NCI-H1092 (cell line): ENCODE results near the gene FTL.
"Not testable (repeated sequence)": the region's sequence is repeated elsewhere in the genome, so short reads cannot be mapped to it uniquely, and the experiment has no call there.

Experiments
- DNase-seq: peaks from one replicate; lab custom pipeline; 2025; lab: John Stamatoyannopoulos, UW

The FTL gene

DNA sequence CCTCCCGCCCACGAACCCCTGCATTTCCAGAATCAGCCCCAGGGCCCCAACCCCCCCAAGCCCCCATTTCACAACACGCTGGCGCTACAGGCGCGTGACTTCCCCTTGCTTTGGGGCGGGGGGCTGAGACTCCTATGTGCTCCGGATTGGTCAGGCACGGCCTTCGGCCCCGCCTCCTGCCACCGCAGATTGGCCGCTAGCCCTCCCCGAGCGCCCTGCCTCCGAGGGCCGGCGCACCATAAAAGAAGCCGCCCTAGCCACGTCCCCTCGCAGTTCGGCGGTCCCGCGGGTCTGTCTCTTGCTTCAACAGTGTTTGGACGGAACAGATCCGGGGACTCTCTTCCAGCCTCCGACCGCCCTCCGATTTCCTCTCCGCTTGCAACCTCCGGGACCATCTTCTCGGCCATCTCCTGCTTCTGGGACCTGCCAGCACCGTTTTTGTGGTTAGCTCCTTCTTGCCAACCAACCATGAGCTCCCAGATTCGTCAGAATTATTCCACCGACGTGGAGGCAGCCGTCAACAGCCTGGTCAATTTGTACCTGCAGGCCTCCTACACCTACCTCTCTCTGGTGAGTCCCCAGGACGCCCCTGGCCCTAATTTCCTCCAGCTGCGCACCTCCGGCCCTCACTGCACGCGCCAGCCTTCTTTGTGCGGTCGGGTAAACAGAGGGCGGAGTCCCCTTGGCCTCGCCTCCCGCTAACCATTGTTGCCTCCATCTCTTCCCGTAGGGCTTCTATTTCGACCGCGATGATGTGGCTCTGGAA, at the start of gene FTL:
TSS of gene FTL (plus strand) at position 270 of the 766 bp plus-strand sequence. CDS start at position 469, 199 bp downstream.
- DNase-seq, result peak; percentile 84

DNA sequence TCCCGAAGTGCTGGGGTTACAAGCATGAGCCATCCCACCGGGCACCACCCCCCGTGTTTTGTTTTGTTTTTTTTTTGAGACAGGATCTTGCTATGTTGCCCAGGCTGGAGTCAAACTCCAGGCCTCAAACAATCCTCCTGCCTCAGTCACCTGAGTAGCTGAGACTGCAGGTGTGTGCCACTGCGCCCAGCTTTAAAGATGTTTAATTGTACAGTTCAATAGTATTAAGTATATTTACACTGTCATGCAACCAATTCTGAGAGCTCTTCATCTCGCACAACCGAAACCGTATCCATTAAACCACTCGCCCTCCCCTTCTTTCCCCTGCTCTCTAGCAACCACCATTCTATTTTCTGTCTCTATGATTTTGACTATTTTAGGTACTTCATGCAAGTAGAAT, 49.4 kb upstream of the FTL start:
- DNase-seq, result no peak

DNA sequence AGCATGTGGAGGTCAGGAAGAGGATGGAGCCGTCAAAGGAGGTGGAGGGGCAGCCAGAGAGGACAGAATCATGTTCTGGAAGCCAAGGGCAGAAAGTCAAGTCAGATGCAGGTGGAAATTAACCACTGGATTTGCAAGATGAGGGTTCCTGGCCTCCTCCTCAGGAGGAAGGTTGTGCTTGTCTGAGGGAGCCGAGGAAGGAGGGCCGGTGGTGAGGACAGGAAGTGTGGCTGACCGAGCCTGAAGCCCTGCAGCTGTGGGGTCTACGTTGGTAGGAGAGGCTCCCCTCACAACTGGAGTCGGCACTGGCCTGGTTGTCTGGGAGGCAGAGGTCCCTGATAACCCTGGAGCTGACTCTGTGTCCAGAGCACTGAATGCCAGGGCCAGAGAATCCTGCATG, 47.0 kb upstream of the FTL start:
- DNase-seq, result no peak

DNA sequence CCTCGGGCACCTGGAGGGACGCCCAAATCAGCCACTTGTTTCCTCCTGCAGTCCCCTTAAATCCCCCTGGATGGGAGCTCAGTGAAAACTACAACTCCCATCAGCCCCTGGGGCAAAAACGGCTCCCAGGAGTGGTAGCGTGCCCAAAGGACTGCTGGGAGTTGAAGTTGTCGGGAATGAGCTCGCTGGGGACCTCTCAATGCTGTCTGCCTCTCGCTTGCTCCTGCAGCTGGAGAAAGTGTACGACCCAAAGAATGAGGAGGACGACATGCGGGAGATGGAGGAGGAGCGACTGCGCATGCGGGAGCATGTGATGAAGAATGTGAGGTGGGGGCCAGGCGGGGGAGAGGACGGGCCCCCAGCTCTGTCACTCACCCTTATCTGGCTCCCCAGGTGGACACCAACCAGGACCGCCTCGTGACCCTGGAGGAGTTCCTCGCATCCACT, 46.3 kb upstream of the FTL start:
- no peak for DNase-seq

DNA sequence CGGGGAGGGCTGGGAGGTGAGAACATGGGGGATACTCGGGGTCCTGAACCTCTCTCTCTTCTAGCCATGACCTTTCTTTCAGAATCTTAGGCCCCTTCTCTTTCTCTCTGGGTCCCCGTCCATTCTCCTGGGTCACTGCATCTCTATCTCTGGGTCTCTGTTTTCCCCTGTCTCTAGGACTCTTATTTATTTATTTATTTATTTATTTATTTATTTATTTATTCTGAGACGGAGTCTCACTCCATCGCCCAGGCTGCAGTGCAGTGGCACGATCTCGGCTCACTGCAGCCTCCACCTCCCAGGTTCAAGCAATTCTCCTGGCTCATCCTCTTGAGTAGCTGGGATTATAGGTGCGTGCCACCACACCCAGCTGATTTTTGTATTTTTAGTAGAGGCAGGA, 45.8 kb upstream of the FTL start:
- DNase-seq, result not testable (repeated sequence)

DNA sequence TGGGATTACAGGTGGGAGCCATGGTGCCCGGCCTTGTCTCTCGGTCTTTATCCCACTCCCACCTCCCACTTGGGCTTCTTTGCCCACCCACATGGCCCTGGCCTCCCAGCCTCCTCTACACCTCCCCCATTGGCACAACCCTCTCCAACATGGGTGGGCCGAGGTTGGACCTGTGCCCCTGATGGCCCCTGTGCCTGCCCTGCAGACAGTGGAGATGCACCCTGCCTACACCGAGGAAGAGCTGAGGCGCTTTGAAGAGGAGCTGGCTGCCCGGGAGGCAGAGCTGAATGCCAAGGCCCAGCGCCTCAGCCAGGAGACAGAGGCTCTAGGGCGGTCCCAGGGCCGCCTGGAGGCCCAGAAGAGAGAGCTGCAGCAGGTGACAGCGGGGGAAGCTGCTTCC, 44.2 kb upstream of the FTL start:
- DNase-seq, result no peak

DNA sequence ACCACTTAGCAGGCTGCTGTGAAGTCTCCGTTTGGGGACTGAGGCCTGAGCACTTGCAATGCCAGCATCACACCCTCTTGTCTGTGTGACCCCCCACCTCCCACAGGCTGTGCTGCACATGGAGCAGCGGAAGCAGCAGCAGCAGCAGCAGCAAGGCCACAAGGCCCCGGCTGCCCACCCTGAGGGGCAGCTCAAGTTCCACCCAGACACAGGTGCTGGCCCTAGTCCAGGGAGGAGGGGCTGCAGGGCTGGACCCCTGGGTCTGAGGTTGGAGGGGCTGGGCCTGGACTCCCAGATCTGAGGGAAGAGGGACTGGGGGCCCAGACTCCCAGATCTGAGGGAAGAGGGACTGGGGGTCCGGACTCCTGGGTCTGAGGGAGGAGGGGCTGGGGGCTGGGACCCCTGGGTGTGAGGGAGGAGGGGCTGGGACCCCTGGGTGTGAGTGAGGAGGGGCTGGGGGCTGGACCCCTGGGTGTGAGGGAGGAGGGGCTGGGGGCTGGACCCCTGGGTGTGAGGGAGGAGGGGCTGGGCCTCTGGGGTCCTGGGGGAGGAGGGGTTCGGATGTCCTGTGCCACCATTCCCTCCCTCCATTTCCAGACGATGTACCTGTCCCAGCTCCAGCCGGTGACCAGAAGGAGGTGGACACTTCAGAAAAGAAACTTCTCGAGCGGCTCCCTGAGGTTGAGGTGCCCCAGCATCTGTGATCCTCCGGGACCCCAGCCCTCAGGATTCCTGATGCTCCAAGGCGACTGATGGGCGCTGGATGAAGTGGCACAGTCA, 43.2 kb upstream of the FTL start:
- DNase-seq, result no peak

DNA sequence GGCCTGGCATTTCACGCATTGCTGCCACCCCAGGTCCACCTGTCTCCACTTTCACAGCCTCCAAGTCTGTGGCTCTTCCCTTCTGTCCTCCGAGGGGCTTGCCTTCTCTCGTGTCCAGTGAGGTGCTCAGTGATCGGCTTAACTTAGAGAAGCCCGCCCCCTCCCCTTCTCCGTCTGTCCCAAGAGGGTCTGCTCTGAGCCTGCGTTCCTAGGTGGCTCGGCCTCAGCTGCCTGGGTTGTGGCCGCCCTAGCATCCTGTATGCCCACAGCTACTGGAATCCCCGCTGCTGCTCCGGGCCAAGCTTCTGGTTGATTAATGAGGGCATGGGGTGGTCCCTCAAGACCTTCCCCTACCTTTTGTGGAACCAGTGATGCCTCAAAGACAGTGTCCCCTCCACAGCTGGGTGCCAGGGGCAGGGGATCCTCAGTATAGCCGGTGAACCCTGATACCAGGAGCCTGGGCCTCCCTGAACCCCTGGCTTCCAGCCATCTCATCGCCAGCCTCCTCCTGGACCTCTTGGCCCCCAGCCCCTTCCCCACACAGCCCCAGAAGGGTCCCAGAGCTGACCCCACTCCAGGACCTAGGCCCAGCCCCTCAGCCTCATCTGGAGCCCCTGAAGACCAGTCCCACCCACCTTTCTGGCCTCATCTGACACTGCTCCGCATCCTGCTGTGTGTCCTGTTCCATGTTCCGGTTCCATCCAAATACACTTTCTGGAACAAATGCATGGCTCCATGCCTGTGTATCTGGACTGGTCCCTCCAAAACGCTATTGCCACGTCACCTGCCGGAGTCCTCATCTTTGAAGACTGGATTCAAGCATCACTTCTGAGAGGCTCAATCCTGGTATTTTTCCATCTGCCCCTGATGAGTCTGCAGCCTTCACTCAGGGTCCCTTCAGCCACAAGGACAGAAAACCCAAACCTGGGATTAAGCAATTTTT, 42.3 kb upstream of the FTL start:
- no peak for DNase-seq

DNA sequence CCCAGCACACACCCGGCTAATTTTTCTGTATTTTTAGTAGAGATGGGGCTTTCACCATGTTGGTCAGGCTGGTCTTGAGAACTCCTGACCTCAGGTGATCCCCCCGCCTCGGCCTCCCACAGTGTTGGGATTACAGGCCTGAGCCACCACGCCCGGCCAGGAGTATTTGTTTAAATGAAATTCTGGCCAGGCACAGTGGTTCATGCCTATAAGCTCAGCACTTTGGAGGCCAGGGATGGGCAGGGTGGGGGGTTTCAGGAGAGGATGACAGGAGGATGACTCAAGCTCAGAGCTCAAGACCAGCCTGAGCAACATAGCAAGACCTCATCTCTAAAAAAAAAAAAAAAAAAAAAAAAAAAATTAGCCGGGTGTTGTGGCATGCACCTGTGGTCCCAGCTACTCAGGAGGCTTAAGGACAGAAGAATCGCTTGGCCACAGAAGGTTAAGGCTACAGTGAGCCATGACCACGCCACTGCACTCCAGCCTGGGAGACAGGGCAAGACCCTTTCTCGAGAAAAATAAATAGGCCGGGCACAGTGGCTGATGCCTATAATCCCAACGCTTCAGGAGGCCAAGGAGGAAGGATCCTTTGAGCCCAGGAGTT, 39.8 kb upstream of the FTL start:
- no peak for DNase-seq

DNA sequence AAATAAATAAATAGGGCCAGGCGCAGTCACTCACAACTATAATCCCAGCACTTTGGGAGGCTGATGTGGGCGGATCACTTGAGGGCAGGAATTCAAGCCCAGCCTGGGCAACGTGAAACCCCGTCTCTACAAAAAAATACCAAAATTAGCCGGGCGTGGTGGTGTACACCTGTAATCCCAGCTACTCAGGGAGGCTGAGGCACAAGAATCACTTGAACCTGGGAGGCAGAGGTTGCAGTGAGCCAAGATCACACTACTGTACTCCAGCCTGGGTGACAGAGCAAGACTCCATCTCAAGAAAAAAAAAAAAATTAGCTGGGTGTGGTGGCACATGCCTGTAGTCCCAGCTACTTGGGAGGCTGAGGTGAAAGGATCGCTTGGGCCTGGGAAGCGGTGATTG, 39.2 kb upstream of the FTL start:
- not testable (repeated sequence) for DNase-seq

DNA sequence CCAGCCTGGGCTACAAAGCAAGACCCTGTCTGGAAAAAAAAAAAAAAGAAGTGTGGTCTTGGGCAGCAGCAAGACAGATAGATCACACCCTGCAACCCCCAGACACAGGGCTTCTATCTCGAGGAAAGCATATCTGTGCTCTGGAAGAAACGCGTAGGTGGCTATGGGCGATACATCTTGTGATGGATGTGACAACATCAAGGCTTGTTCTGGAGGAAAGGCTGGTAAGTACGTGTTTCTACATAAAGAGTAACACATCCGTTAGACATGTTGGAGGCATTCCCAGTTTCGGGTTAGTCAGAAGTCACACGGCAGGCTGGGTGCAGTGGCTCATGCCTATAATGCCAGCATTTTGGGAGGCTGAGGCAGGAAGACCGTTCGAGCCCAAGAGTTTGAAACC, 38.2 kb upstream of the FTL start:
- DNase-seq, result no peak

DNA sequence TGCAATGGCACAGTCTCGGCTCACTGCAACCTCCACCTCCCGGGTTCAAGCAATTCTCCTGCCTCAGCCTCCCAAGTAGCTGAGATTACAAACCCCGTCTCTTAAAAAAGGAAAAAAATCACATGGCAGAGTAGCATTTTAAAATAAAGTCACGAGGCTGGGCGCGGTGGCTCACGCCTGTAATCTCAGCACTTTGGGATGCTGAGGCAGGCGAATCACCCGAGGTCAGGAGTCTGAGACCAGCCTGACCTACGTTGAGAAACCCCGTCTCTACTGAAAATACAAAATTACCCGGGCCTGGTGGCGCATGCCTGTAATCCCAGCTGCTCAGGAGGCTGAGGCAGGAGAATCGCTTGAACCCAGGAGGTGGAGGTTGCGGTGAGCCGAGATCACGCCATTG, 37.4 kb upstream of the FTL start:
- not testable (repeated sequence) for DNase-seq

DNA sequence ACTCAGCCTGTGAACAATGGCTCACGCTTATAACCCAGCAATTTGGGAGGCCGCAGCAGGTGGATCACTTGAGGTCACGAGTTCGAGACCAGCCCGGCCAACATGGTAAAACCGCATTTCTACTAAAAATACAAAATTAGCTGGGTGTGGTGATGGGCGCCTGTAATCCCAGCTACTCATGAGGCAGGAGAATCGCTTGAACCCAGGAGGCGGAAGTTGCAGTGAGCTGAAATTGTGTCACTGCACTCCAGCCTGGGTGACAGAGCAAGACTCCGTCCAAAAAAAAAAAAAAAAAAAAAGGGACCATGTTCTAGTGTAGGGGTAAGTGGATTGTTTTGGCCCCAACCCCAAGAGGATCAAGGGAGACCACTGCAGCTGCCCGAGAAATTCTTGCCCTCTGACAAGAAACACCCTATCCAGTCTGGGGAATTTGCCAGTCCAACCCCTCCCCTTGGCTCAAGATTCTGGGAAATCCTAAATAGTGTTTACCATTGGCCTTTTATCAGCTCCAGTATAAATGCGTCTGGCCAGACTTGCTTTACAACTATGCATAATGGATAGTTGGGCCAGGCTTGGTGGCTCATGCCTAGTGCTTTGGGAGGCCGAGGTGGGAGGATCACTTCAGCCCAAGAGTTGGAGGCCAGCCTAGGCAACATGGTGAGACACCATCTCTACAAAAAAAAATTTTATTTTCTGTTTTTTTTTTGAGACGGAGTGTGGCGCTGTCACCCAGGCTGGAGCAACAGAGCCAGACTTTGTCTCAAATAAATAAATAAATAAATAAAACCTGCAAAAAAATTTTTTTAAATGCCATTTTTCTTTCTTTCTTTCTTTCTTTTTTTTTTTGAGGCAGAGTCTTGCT, 36.7 kb upstream of the FTL start:
- no peak for DNase-seq

DNA sequence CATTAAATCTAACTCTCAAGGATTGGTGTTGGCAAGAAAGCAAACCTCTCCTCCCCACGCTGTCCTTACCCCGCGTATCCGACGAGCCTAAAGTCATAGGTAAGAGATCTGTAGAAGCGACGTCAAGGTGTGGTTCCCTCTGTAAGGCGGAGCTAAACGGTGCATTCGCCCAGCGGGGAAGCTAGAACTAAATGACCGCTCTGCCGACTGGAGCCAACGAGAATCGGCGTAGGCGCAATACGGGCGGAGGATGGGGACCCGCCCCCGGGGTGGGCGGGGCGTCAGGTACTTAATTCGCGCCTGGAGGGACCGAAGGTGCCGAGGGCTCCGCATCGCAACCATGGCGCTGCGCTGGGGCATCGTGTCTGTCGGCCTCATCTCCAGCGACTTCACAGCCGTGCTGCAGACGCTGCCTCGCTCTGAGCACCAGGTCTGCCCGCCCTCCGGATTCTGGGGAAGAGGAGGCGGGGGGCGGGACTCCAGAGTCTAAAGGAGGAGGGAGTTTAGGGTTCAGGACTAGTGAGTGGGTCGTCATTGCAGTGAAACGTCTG, 31.7 kb upstream of the FTL start, which contains the start of gene DHDH:
TSS of gene DHDH (plus strand) at position 318 of the 551 bp plus-strand sequence. CDS start at position 341, 23 bp downstream.
- DNase-seq, result peak; percentile 39

DNA sequence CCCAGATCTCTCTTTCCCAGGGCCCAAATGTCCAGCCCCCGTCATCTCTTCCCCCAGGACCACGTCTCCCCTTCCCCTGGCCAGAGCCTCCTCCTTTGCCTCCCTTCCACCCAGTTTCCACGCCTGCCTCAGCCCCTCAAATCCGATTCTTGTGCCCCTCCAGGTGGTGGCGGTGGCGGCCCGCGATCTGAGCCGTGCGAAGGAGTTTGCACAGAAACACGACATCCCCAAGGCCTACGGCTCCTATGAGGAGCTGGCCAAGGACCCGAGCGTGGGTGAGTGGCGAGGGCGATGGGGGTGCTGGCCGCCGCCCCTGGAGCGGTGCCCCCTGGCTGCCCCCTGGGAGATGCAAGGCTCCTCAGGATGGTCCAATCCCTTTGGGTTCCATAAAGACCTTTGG, 30.3 kb upstream of the FTL start:
- DNase-seq, result no peak

DNA sequence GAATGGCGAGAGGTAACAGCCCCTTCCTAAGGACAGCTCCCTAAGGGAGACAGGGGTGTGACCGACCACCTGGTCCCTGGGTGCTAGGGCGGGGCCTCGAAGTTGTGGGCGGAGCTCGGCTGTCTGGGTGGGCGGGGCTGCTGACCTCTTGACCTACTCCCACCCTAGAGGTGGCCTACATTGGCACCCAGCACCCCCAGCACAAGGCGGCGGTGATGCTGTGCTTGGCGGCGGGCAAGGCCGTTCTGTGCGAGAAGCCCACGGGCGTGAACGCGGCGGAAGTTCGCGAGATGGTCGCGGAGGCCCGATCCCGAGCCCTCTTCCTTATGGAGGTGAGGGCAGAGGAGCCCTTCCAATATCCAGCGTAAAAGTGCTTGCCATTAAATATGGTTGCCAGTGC, 29.2 kb upstream of the FTL start:
- DNase-seq, result no peak

DNA sequence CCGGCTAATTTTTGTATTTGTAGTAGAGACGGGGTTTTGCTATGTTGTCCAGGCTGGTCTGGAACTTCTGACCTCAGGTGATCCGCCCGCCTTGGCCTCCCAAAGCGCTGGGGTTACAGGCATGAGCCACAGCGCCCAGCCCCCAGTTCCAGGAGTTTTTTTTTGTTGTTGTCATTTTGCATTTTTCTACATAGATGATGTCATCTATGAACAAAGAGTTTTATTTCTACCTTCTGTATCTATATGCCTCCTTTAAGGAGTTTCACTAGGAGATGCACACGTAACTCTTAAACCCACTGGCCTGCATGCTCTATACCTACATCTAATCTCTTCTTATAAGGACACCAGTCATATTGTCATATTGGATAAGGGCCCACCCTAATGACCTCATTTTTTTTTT, 26.9 kb upstream of the FTL start:
- DNase-seq, result no peak

DNA sequence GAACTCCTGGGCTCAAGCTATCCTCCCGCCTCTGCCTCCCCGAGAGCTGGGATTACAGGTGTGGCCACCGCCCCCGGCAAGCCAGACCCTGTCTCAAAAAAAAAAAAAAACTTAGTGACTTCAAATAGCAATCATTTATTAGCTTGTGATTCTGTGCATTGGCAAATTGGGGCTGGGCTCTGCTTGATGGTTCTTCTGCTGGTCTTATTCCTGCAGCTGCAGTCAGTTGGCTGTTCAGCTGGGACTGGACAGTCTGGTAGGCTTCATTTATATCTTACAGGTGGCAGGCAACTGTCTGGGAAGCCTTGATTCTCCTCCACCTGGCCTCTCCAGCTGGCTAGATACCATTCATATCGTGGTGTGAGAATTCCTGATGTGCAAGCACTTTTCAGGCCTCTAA, 24.2 kb upstream of the FTL start:
- DNase-seq, result no peak

DNA sequence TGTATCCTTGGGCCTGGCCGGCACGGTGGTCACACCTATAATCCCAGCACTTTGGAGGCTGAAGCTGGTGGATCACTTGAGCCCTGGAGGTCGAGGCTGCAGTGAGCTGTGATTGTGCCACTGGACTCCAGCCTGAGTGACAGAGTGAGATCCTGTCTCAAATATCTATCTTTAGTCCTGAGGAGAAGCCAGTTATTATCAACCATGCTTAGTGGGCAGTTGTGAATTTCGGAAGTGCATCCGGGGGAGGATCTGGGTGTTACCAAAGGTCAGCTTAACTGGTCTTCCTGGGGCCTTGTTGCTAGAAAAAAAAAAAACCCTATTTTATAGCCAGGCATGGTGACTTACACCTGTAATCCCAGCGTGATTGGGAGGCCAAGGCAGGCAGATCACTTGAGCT, 22.0 kb upstream of the FTL start:
- no peak for DNase-seq

DNA sequence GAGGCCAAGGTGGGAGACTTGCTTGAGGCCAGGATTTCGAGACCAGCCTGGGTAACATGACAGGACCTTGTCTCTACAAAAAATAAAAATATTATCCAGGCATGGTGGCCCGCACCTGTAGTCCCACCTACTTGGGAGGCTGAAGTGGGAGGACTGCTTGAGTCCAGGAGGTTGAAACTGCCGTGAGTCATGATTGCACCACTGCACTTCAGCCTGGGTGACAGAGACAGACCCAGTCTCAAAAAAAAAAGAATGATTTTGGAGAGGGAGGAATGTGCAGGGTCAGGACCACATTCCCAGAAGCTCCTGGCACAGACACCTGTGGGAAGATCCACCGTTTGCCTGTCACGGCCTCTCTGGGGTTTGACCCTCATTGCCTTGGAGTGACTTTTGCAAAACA, 19.7 kb upstream of the FTL start:
- DNase-seq, result no peak

DNA sequence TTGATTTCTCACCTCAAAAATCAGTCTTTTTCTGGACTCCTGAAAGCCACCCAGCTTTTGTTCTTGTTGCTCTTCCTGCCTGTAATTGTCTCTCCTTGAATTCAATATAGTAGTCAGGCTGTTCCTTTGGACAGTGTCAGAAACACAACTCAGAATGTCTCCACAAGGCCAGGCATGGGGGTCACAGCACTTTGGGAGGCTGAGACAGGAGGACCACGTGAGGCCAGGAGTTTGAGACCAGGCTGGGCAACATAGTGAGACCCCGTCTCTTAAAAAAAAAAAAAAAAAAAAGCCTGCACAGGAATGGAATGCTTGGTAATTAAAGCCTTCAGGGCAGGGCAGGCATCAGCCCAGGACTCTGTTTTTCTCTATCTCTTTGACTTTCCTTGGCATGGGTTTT, 19.3 kb upstream of the FTL start:
- no peak for DNase-seq
